ENCODE measurements around the gene VAV1. TPM values are rescaled to one million over a fixed set of nuclear protein-coding genes. Genes with fewer than 3 reads are reported as not detected.

VAV1 gene
- total RNA-seq, 1 donor from 2014 or later, result not detected

DNA sequence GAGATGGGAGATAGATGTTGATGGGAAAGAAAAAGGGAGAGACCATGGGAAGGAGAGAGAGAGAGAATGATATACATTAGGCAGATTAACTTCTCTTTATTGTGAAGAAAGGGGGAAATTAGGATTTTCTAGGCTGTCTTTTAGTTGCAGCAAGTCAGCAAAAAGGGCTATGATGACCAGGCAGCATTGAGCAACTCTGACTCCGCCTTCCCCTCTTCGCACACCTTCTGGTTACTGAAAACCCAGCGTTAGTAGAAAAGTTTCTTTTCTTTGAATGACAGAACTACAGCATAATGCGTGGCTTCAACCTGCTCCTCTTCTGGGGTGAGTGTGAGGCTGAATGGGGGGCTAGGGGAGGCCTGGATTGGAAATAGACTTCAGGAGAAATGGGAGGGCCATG is 114.8 kb downstream of the VAV1 start, which contains the start of gene ADGRE1:
ADGRE1 (plus strand) TSS at position 264 of the 400 bp plus-strand sequence; CDS start at position 294, 30 bp downstream.
- DNase-seq (ENCODE audit: low read depth), result no peak

GRCh38 chr19:6888967-6889366 is 116.5 kb downstream of the VAV1 start:
- no peak for DNase-seq (ENCODE audit: low read depth)

- DNase-seq (ENCODE audit: low read depth), result no peak
Measured at GRCh38 chr19:6890401-6890913, 117.9 kb downstream of the VAV1 start.

DNA sequence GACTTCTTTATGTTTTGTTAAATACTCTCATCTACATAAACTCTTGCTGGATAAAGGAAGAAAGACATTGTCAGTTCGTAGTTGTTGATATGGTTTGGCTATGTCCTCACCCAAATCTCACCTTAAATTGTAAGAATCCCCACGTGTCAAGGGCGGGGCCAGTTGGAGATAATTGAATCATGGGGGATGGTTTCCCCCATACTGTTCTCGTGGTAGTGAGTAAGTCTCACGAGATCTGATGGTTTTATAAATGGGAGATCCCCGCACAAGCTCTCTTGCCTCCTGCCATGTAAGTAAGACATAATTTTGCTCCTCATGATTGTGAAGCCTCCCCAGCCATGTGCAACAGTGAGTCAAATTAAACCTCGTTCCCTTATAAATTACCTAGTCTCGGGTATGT is 118.4 kb downstream of the VAV1 start:
- no peak for DNase-seq (ENCODE audit: low read depth)

DNA sequence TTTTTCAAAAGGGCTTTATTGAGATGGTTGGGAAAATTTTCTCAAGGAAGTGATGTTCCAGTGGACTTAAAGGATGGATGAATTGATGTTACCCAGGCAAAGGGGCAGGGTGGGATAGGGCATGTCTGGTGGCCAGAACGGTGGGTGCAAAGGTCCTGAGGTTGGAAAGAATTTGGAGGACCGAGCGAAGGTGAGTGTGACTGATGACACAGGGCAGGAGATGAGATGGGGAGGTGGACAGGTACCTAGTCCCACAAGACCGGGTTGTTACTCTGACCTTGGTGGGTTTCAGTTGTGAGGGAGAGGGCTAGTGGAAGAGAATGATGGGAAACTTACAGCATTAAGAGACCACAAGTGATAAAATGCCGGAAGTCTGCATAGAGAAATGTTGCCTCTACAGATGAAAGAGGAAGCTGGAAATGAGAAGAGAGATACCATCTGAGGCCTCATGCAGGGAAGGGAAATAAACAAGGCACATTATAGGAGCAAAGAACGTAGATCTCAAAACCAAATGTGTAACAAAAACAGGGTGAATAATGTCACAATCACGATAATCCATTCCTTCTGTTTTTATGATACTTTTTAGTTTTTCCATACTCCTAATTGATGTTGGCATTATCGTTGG is 119.4 kb downstream of the VAV1 start:
- DNase-seq (ENCODE audit: low read depth), result no peak

GRCh38 chr19:6894313-6894712 is 121.8 kb downstream of the VAV1 start:
- no peak for DNase-seq (ENCODE audit: low read depth)

DNA sequence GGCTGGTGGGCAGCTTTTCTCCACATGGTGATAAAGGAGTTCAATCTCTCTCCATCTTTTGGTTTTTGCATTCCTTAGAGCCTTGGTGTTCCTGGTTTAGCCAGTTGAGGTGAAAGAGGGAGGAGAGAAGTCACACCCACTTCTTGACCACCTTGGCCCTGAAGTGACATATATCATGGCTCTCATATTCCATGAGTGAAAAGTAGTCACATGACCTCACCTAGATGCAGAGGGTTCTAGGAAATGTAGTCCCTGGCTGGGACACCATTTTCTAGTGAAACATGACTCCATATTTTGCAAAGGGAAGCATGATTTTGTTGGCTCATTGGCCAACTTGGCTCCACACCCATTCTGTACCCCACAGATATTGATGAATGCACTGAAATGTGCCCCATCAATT is 130.9 kb downstream of the VAV1 start:
- DNase-seq (ENCODE audit: low read depth), result no peak

DNA sequence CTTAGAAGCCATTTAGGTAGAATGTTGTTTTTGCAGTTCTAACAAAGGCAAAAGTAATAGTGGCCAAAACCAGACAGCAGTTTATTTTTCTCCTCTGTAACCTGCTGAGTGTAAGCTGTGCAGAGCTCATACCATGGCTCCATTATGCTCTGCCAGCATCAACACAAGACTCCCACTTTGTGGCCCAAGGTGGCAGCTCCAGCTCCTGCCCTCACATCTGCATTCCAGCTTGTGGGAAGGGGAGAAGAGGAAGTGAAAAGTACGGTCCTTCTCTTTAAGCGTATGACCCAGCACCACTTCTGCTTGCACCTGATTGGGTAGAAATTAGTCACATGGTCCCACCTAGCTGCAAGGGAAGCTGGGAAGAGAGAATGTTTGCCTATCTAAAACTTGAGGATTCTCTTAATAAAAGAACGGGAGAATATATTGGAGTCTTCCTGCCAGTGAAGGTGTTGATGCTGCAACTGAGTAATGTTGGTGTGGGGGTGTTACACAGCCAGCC is 134.1 kb downstream of the VAV1 start:
- DNase-seq (ENCODE audit: low read depth), result no peak

Small RNA genes lying within 50 kb of the gene (microRNA-seq; reads per million reads assigned to microRNA genes)
- not detected for gene MIR6791

Other genes with a start within 250 kb of the VAV1 start
- gene TNFSF9, start 241.7 kb upstream of the VAV1 start, total RNA-seq, result 1.7 and 7.2 TPM in 2 replicates
- 0.64 and 0.78 TPM in 2 replicates for gene CD70, start 181.6 kb upstream of the VAV1 start, total RNA-seq
- not detected in 2 replicates for gene TNFSF14, start 102.5 kb upstream of the VAV1 start, total RNA-seq
- gene C3, start 52.1 kb upstream of the VAV1 start, total RNA-seq, result 2.1 and 7.2 TPM in 2 replicates
- gene GPR108, start 35.1 kb upstream of the VAV1 start, total RNA-seq, result 32.0 and 36.8 TPM in 2 replicates
- gene TRIP10, start 33.0 kb upstream of the VAV1 start, total RNA-seq, result 29.1 and 43.1 TPM in 2 replicates
- gene SH2D3A, start 5.3 kb upstream of the VAV1 start, total RNA-seq, result not detected in 2 replicates
- not detected in 2 replicates for gene ADGRE1, start 114.9 kb downstream of the VAV1 start, total RNA-seq
- gene MBD3L2B, start 248.7 kb downstream of the VAV1 start, total RNA-seq, result not detected in 2 replicates